Thyroid gland (tissue), 4 donors: ENCODE data around the gene TFCP2.

Experiments
- POLR2A ChIP-seq, 2 donors: fragments of 450-650 bp; IDR thresholded peaks; one replicate each; pipeline ENCODE4 v1.6.1; 2017; ENCODE audit warnings: antibody characterized with exemption in 2 of 2, mild to moderate bottlenecking in 2 of 2, moderate library complexity in 1 of 2
- TF ChIP-seq, protein P1 (sequence below), 6 experiments: fragments of 200-600 bp in 3 of 6; fragments of 450-650 bp in 3 of 6; sonication (generic) in 3 of 6; IDR thresholded peaks; one replicate each; pipeline ENCODE4 v1.5.1; 2016 to 2019; ENCODE audit warnings: antibody characterized with exemption in 6 of 6, mild to moderate bottlenecking in 2 of 6, inconsistent platforms in 1 of 6, moderate library complexity in 1 of 6

- TF ChIP-seq POLR2A (IDR thresholded peaks at IDR 0.05) = no peak
- TF ChIP-seq, protein P1, sequence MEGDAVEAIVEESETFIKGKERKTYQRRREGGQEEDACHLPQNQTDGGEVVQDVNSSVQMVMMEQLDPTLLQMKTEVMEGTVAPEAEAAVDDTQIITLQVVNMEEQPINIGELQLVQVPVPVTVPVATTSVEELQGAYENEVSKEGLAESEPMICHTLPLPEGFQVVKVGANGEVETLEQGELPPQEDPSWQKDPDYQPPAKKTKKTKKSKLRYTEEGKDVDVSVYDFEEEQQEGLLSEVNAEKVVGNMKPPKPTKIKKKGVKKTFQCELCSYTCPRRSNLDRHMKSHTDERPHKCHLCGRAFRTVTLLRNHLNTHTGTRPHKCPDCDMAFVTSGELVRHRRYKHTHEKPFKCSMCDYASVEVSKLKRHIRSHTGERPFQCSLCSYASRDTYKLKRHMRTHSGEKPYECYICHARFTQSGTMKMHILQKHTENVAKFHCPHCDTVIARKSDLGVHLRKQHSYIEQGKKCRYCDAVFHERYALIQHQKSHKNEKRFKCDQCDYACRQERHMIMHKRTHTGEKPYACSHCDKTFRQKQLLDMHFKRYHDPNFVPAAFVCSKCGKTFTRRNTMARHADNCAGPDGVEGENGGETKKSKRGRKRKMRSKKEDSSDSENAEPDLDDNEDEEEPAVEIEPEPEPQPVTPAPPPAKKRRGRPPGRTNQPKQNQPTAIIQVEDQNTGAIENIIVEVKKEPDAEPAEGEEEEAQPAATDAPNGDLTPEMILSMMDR (IDR thresholded peaks at IDR 0.05) = no peak
These were observed 101.3 kb downstream of the TFCP2 start for GRCh38 chr12:51071663-51072062.
